SK-N-SH (cell line): Measurements from ENCODE around the gene MAN2B2.

Experiments
- POLR2AphosphoS5 ChIP-seq: IDR thresholded peaks from 2 replicates; pipeline ENCODE4 v1.6.1; 2012; ENCODE audit warnings: low read depth, low read length
- REST ChIP-seq: IDR thresholded peaks from 2 replicates; pipeline ENCODE4 v1.6.1; 2012; ENCODE audit warnings: mild to moderate bottlenecking, low read depth, low read length, moderate library complexity
- SMC3 ChIP-seq: IDR thresholded peaks from 2 replicates; pipeline ENCODE4 v1.6.1; 2012; ENCODE audit warnings: low read depth, low read length, improper control_type of control experiment
- TF ChIP-seq, protein P1 (sequence below): fragments of 200-600 bp; sonication (generic); IDR thresholded peaks from 2 replicates; pipeline ENCODE4 v1.6.1; 2017; ENCODE audit warnings: antibody characterized with exemption, mild to moderate bottlenecking, moderate library complexity

GRCh38 chr4:6610856-6611430, 36.0 kb downstream of the MAN2B2 start:
- TF ChIP-seq SMC3 (no peak), POLR2AphosphoS5 (no peak), REST (no peak)
- TF ChIP-seq, protein P1, sequence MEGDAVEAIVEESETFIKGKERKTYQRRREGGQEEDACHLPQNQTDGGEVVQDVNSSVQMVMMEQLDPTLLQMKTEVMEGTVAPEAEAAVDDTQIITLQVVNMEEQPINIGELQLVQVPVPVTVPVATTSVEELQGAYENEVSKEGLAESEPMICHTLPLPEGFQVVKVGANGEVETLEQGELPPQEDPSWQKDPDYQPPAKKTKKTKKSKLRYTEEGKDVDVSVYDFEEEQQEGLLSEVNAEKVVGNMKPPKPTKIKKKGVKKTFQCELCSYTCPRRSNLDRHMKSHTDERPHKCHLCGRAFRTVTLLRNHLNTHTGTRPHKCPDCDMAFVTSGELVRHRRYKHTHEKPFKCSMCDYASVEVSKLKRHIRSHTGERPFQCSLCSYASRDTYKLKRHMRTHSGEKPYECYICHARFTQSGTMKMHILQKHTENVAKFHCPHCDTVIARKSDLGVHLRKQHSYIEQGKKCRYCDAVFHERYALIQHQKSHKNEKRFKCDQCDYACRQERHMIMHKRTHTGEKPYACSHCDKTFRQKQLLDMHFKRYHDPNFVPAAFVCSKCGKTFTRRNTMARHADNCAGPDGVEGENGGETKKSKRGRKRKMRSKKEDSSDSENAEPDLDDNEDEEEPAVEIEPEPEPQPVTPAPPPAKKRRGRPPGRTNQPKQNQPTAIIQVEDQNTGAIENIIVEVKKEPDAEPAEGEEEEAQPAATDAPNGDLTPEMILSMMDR = no peak
